Spinal cord (tissue), 10 donors: ENCODE data around the gene NEK9. TPM values are rescaled to one million over a fixed set of nuclear protein-coding genes. Genes with fewer than 3 reads are reported as not detected.
"Not testable (repeated sequence)": the region's sequence is repeated elsewhere in the genome, so short reads cannot be mapped to it uniquely, and the experiment has no call there.

Source experiments
- DNase-seq, 6 donors: peaks; one replicate each; pipeline versions ENCODE4 v3.0.0 to v3.0.0-alpha.2; 2013 to 2015; ENCODE audit warnings: low spot score in 6 of 6, low read depth in 4 of 6
- H3K27ac ChIP-seq: one replicate; pipeline ENCODE4 v1.5.1; 2013; ENCODE audit warnings: low read depth, low read length, control low read depth
- H3K27me3 ChIP-seq: one replicate; pipeline ENCODE4 v1.6.1; 2013; ENCODE audit warnings: low read length; ENCODE audit not compliant: control insufficient read depth, insufficient read depth
- H3K36me3 ChIP-seq: one replicate; pipeline ENCODE4 v1.6.1; 2013; ENCODE audit warnings: low read length; ENCODE audit not compliant: control insufficient read depth, insufficient read depth
- H3K4me1 ChIP-seq: one replicate; pipeline ENCODE4 v1.6.1; 2013; ENCODE audit warnings: low read length; ENCODE audit not compliant: control insufficient read depth, insufficient read depth
- H3K4me3 ChIP-seq: one replicate; pipeline ENCODE4 v1.5.1; 2013; ENCODE audit warnings: low read depth, low read length, control low read depth
- H3K9me3 ChIP-seq: one replicate; pipeline ENCODE4 v1.6.1; 2013; ENCODE audit warnings: low read length; ENCODE audit not compliant: control insufficient read depth, insufficient read depth
- WGBS: methylation state at CpG from one replicate; pipeline ENCODE4 v1.1.5; 2013; ENCODE audit warnings: missing lambda C conversion rate; ENCODE audit not compliant: insufficient coverage; 5-methylcytosine and 5-hydroxymethylcytosine counted together
- polyA plus RNA-seq, 2 donors: library from polyadenylated mRNA; unstranded; fragments of 120-200 nt; gene quantifications; one replicate each; pipeline ENCODE4 v1.2.1, GENCODE V29; 2013; ENCODE audit not compliant: insufficient read length in 2 of 2
- total RNA-seq, 2 donors: library from RNA; depleted of rRNA in 1 of 2; stranded (reverse); fragments of 120-200 nt in 1 of 2; fragments of >200 nt in 1 of 2; gene quantifications; one replicate each; pipeline versions ENCODE4 v1.2.3 to v1.2.4, GENCODE V29; 2013 to 2014
- donor health status: healthy.

The NEK9 gene
- total and polyA plus RNA-seq, 4 donors, result 42.9 to 89.9 (median 54.6) TPM

DNA sequence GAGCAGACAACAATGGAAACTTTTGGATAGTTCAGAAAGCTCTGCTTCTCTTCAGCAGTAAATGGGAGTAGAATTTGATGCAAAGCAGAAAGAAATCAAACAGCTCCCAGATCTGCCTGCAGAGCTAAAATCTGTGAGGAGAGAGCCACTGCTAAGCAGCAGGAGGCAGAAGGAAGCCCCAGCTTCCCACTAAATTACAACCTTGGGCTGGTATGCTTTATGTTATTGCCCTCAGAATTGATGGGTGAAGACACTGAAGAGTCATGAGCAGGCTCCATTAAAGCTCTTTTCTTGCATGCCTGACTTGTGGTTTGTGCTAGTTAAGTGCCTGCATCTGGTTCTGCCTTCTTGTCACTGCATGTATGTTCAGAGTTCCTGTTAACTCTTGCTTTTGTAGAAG lies 49.1 kb downstream of the NEK9 start:
- Histone ChIP-seq H3K9me3 (no peaks in the 10 kb centered on the region), H3K36me3 (peaks cover 6% of the 10 kb centered on the region), H3K4me1 (peaks cover 3% of the 10 kb centered on the region), H3K27me3 (no peaks in the 10 kb centered on the region), H3K4me3 (no peak overlapping the region), H3K27ac (no peak overlapping the region)
- DNase-seq, result no peak

GRCh38 chr14:75070383-75070782 lies 56.5 kb downstream of the NEK9 start:
- no peaks in the 10 kb centered on the region for H3K9me3 ChIP-seq
- peaks cover 20% of the 10 kb centered on the region for H3K4me1 ChIP-seq
- no peaks in the 10 kb centered on the region for H3K36me3 ChIP-seq
- no peak overlapping the region for H3K4me3 ChIP-seq
- DNase-seq, result no peak
- H3K27me3 ChIP-seq, result no peaks in the 10 kb centered on the region
- WGBS, result 80% methylated on average over 9 of the region's 9 CpGs
- H3K27ac ChIP-seq, result peak overlapping the region; percentile 88

DNA sequence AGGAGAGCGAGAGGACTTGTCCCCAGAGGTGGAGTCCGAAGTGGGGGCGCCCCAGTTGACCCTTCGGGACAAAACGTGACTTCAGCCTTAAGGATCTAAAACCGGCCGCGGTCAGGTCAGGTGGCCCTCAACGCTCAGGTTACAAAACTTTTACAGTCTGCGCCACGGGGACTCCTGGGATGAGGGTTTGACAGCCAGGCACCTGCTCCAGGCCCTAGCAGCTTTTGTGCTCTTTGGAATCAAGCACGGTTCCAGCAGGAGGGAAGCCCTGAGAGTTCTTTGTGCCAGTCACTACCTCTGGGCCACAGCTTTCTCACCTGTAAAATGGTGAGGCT lies 57.1 kb downstream of the NEK9 start:
- peak overlapping the region; percentile 64 for H3K4me3 ChIP-seq
- peaks cover 20% of the 10 kb centered on the region for H3K4me1 ChIP-seq
- no peaks in the 10 kb centered on the region for H3K9me3 ChIP-seq
- WGBS, result 10% methylated on average over 12 of the region's 12 CpGs
- no peaks in the 10 kb centered on the region for H3K27me3 ChIP-seq
- no peak for DNase-seq
- H3K27ac ChIP-seq, result peak overlapping the region; percentile 88
- no peaks in the 10 kb centered on the region for H3K36me3 ChIP-seq

- Histone ChIP-seq H3K4me1 (peaks cover 20% of the 10 kb centered on the region), H3K9me3 (no peaks in the 10 kb centered on the region), H3K36me3 (no peaks in the 10 kb centered on the region), H3K27ac (peak within 1 kb of the TSS; percentile 88), H3K27me3 (no peaks in the 10 kb centered on the region), H3K4me3 (peak within 1 kb of the TSS; percentile 64)
- under 1% methylated on average over 58 of the region's 58 CpGs for WGBS
- DNase-seq, result peak; percentile 74 to 96 (median 80)
Observed at GRCh38 chr14:75069121-75069810, 57.6 kb downstream of the NEK9 start, which contains the start of gene ZC2HC1C. ZC2HC1C (plus strand) TSS chr14:75069641; CDS start chr14:75070574, 933 bp downstream.

DNA sequence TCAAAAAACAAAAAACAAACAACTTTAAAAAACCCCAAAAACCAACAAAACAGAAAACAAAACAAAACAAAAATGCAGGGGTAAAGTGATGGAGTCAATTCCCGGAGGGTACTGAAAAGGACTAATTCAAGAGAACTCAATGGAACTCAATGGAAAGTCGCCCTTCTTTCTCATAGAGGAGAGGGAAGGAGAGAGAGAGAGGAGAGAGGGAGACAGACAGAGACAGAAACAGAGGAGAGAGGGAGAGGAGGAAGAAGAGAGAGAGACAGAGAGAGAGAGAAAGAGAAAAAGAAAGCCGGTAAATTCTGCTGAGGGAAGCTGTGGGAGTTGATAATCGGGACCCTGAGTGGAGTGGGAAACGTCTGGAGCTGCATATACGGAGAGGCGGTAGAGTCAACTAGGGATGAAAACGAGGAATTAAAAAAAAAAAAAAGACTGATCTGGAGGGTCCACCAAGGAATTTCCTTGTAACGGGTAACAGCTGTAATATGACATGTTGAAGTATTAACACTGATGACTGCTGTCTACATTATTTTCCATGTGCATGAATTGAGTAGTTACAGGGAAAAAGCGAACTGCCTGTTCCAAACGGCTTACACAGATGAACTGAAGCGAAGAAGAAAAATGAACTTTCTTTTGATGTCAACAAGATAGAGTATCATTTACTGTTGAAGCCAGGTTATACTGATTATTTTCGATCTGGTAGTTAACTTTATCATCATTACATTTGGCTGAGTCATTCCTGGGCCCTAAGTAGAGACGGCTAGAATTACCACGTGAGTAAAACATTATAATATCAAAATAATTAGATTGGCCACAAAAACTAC lies 58.3 kb downstream of the NEK9 start:
- no peaks in the 10 kb centered on the region for H3K9me3 ChIP-seq
- H3K36me3 ChIP-seq, result no peaks in the 10 kb centered on the region
- peak in 1 of 6 donors; percentile 37 for DNase-seq
- peaks cover 22% of the 10 kb centered on the region for H3K4me1 ChIP-seq
- H3K27me3 ChIP-seq, result no peaks in the 10 kb centered on the region
- H3K27ac ChIP-seq, result peak overlapping the region; percentile 88
- 6% methylated on average over 10 of the region's 15 CpGs for WGBS
- H3K4me3 ChIP-seq, result peak overlapping the region; percentile 64

- WGBS, result 80% methylated on average over 3 of the region's 4 CpGs
- Histone ChIP-seq H3K4me1 (peaks cover 24% of the 10 kb centered on the region), H3K27ac (peak overlapping the region; percentile 88)
- H3K9me3 ChIP-seq, H3K27me3 ChIP-seq, H3K4me3 ChIP-seq, DNase-seq, H3K36me3 ChIP-seq: not testable (repeated sequence)
Observed at GRCh38 chr14:75067765-75068164, 59.1 kb downstream of the NEK9 start.

GRCh38 chr14:75067212-75067611 lies 59.6 kb downstream of the NEK9 start:
- H3K4me3 ChIP-seq, result no peak overlapping the region
- WGBS, result 100% methylated on average over 1 of the region's 1 CpG
- no peaks in the 10 kb centered on the region for H3K9me3 ChIP-seq
- no peaks in the 10 kb centered on the region for H3K27me3 ChIP-seq
- H3K27ac ChIP-seq, result no peak overlapping the region
- H3K4me1 ChIP-seq, result peaks cover 24% of the 10 kb centered on the region
- no peaks in the 10 kb centered on the region for H3K36me3 ChIP-seq
- DNase-seq, result no peak

DNA sequence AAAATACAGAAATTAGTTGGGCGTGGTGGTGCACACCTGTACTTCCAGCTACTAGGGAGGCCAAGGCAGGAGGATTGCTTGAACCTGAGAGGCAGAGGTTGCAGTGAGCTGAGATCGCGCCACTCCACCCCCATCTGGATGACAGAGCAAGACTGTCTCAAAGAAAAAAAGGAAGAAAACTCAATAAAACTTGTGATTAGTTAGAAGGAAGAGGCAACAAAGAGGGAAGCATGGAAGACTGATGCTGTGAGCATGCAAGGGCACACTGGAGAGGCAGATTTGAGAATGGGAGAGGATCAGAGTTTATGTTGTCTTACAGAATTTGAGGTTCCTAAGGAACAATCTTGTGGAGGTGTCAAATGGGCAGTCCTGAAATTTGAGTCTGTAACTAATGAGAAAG lies 60.2 kb downstream of the NEK9 start:
- Histone ChIP-seq H3K4me3 (no peak overlapping the region), H3K27me3 (no peaks in the 10 kb centered on the region), H3K36me3 (no peaks in the 10 kb centered on the region), H3K9me3 (no peaks in the 10 kb centered on the region), H3K27ac (no peak overlapping the region), H3K4me1 (peaks cover 24% of the 10 kb centered on the region)
- no CpG with 5 or more reads among the region's 3 CpGs for WGBS
- no peak for DNase-seq

- H3K9me3 ChIP-seq, result peaks cover 1% of the 10 kb centered on the region
- H3K27me3 ChIP-seq, result no peaks in the 10 kb centered on the region
- WGBS, result 55% methylated on average over 6 of the region's 8 CpGs
- H3K4me1 ChIP-seq, result peaks cover 11% of the 10 kb centered on the region
- H3K27ac ChIP-seq, result no peak overlapping the region
- peak overlapping the region; percentile 98 for H3K4me3 ChIP-seq
- peaks cover under 1% of the 10 kb centered on the region for H3K36me3 ChIP-seq
- DNase-seq, result no peak
Observed at GRCh38 chr14:75064205-75064567, 62.7 kb downstream of the NEK9 start.
